ENCODE results near the gene FIGLA.

GRCh38 chr2:70753902-70754301 is 36.5 kb downstream of the FIGLA start:
- TF ChIP-seq CTCF (IDR thresholded peaks at IDR 0.05) (no peak), POLR2A (IDR thresholded peaks at IDR 0.05) (no peak)

Measured in thyroid gland (tissue), 4 donors.